SU-DHL-6 (cell line): Measurements from ENCODE around the gene RNF182.

ENCODE experiments used
- H2AFZ ChIP-seq: fragments of 200-600 bp; sonication (generic); 2 replicates; pipeline ENCODE4 v1.6.1; 2014; ENCODE audit warnings: low read depth, mild to moderate bottlenecking, moderate library complexity, mixed read lengths, antibody characterized with exemption, low read length; ENCODE audit not compliant: severe bottlenecking
- H3F3A ChIP-seq: fragments of 200-600 bp; shearing (Covaris generic); 2 replicates; pipeline ENCODE4 v1.6.0; 2016; ENCODE audit warnings: antibody characterized with exemption, mild to moderate bottlenecking; ENCODE audit not compliant: insufficient read depth
- H3K27ac ChIP-seq: fragments of 200-600 bp; sonication (generic); 2 replicates; pipeline ENCODE4 v1.5.1; 2016; ENCODE audit warnings: low read depth, mild to moderate bottlenecking, low read length, moderate library complexity, mixed read lengths
- H3K27me3 ChIP-seq: fragments of 200-600 bp; sonication (generic), shearing (Covaris generic); 2 replicates; pipeline ENCODE4 v1.6.0; 2014; ENCODE audit warnings: mild to moderate bottlenecking, low read length
- H3K36me3 ChIP-seq: fragments of 200-600 bp; sonication (generic); 2 replicates; pipeline ENCODE4 v1.6.1; 2014; ENCODE audit warnings: mild to moderate bottlenecking, low read length, mixed read lengths
- H3K4me2 ChIP-seq: fragments of 300-600, 200-600 bp; shearing (Covaris generic), sonication (generic); 2 replicates; pipeline ENCODE4 v1.6.0; 2014; ENCODE audit warnings: low read length, low read depth, mild to moderate bottlenecking; ENCODE audit not compliant: poor library complexity, severe bottlenecking
- H3K4me3 ChIP-seq: fragments of 200-600 bp; sonication (generic); 2 replicates; pipeline ENCODE4 v1.5.1; 2014; ENCODE audit warnings: antibody characterized with exemption, low read length, mild to moderate bottlenecking, mixed read lengths; ENCODE audit not compliant: insufficient read depth, poor library complexity, severe bottlenecking
- H3K79me2 ChIP-seq: fragments of 200-600 bp; sonication (generic); 2 replicates; pipeline ENCODE4 v1.6.1; 2014; ENCODE audit warnings: mild to moderate bottlenecking, low read length, moderate library complexity; ENCODE audit not compliant: insufficient read depth
- H3K9ac ChIP-seq: fragments of 200-600 bp; sonication (generic); 2 replicates; pipeline ENCODE4 v1.7.0; 2014; ENCODE audit warnings: mild to moderate bottlenecking, low read length
- H3K9me2 ChIP-seq: fragments of 200-600 bp; sonication (generic); replicated peaks from 2 replicates; pipeline ENCODE4 v1.6.1; 2014; ENCODE audit warnings: low read length; ENCODE audit not compliant: insufficient read depth
- H3K9me3 ChIP-seq: fragments of 200-600 bp; sonication (generic); 2 replicates; pipeline ENCODE4 v1.6.1; 2014; ENCODE audit warnings: low read length, mixed read lengths; ENCODE audit not compliant: insufficient read depth
- H4K20me1 ChIP-seq: fragments of 200-600 bp; sonication (generic); 2 replicates; pipeline ENCODE4 v1.6.1; 2014; ENCODE audit warnings: low read depth, mild to moderate bottlenecking, antibody characterized with exemption, low read length, moderate library complexity, mixed read lengths
- CTCF ChIP-seq: fragments of 200-600 bp; sonication (generic); IDR thresholded peaks from one replicate; pipeline ENCODE4 v1.5.1; 2017; ENCODE audit warnings: antibody characterized with exemption, mild to moderate bottlenecking, low read length, moderate library complexity; ENCODE audit not compliant: insufficient read depth, poor library complexity, severe bottlenecking
- EZH2phosphoT487 ChIP-seq: fragments of 200-600 bp; sonication (generic), shearing (Covaris generic); conservative IDR thresholded peaks from 2 replicates; pipeline ENCODE4 v1.6.1; 2018; ENCODE audit warnings: mild to moderate bottlenecking, antibody characterized with exemption, low read length, moderate library complexity, mixed read lengths

The RNF182 gene

DNA sequence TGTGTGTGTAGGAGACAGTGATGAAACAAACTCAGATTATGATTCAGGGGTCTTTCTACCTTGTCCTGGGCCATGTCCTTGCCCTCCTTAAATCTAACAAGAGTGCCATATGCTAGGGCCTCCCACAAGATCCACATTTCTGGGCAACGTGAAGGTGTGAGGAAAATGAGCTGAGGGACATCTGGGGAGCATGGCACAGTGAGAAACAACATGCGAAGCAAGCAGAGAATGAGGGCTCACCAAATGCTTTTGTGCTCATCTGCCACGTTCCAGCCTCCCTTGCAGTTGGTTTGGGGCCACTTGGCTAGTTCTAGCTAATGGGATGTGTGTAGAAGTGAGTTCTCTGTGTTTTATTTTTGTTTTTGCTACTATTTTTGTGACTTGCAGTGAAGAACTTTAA is 21.4 kb upstream of the RNF182 start:
- TF ChIP-seq CTCF (no peak), EZH2phosphoT487 (no peak)
- H3K4me2 ChIP-seq: no peak overlapping the region
- no peaks in the 10 kb centered on the region for H3K36me3 ChIP-seq
- no peak overlapping the region for H3K9ac ChIP-seq
- H3F3A ChIP-seq: no peaks in the 10 kb centered on the region
- no peaks in the 10 kb centered on the region for H3K9me3 ChIP-seq
- H3K27me3 ChIP-seq: no peaks in the 10 kb centered on the region
- no peak overlapping the region for H2AFZ ChIP-seq
- no peaks in the 10 kb centered on the region for H4K20me1 ChIP-seq
- H3K27ac ChIP-seq: no peak overlapping the region
- no peak overlapping the region for H3K4me3 ChIP-seq
- no peaks in the 10 kb centered on the region for H3K79me2 ChIP-seq
- no peaks in the 10 kb centered on the region for H3K9me2 ChIP-seq

GRCh38 chr6:13907001-13907350 is 17.8 kb upstream of the RNF182 start:
- Histone ChIP-seq H3K9me3 (no peaks in the 10 kb centered on the region), H3K27ac (no peak overlapping the region), H3K27me3 (no peaks in the 10 kb centered on the region), H3F3A (no peaks in the 10 kb centered on the region), H2AFZ (no peak overlapping the region), H3K79me2 (no peaks in the 10 kb centered on the region), H3K36me3 (no peaks in the 10 kb centered on the region), H3K9ac (no peak overlapping the region), H3K9me2 (no peaks in the 10 kb centered on the region), H3K4me3 (no peak overlapping the region), H3K4me2 (no peak overlapping the region), H4K20me1 (no peaks in the 10 kb centered on the region)
- TF ChIP-seq CTCF (no peak), EZH2phosphoT487 (no peak)

DNA sequence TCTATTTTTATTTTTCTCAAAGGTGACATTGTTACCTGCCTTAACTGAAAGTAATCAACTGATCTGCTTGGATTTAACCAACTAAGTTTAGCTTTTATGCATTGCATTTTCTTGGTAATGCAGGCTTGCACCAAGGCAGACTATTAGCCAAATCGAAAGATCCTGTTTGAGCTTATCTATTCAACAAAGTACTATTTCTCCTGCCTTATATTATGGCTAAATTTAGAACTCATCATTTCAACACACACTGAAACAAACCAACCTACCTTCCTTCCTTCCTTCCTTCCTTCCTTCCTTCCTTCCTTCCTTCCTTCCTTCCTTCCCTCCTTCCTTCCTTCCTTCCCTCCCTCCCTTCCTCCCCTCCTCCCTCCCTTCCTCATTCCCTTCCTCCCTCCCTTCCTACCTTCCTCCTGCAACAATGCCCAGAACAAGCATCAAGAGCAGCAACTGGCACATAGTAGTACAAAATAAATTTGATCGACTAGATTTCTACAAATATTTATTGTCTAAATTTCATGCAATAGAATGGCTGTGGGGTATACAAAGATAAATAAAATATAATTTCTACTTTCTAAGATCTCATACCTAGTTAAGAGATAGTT is 17.0 kb upstream of the RNF182 start:
- Histone ChIP-seq H3K27ac (no peak overlapping the region), H3K9me3 (no peaks in the 10 kb centered on the region), H3K27me3 (no peaks in the 10 kb centered on the region), H3K4me2 (no peak overlapping the region), H3K4me3 (no peak overlapping the region), H3F3A (no peaks in the 10 kb centered on the region), H3K79me2 (no peaks in the 10 kb centered on the region), H3K9me2 (no peaks in the 10 kb centered on the region), H2AFZ (no peak overlapping the region), H3K9ac (no peak overlapping the region), H4K20me1 (no peaks in the 10 kb centered on the region), H3K36me3 (no peaks in the 10 kb centered on the region)
- TF ChIP-seq CTCF: no peak
- no peak for TF ChIP-seq EZH2phosphoT487
